Lung (tissue), 12 donors: Measurements from ENCODE around the gene EYS. TPM values are rescaled to one million over a fixed set of nuclear protein-coding genes. Genes with fewer than 3 reads are reported as not detected.

ENCODE experiments used
- ATAC-seq: fragments of 200-7000 bp; cut with Tn5 transposase; one replicate; pipeline ENCODE4 v1.9.1; 2020; ENCODE audit warnings: moderate number of reproducible peaks; ENCODE audit not compliant: insufficient read depth, low FRiP score
- DNase-seq, 3 donors: peaks; one replicate each; pipeline ENCODE4 v3.0.0-alpha.2; 2013 to 2017
- H3K27ac ChIP-seq, 2 donors: one replicate each; pipeline ENCODE4 v1.5.1; 2013; ENCODE audit warnings: mild to moderate bottlenecking in 2 of 2, moderate library complexity in 2 of 2, control low read depth in 1 of 2, inconsistent platforms in 1 of 2, low read depth in 1 of 2, low read length in 1 of 2
- H3K27me3 ChIP-seq, 3 donors: one replicate each; pipeline ENCODE4 v1.5.1; 2013; ENCODE audit warnings: low read length in 2 of 3; ENCODE audit not compliant: control insufficient read depth in 3 of 3, insufficient read depth in 3 of 3
- H3K36me3 ChIP-seq, 4 donors: one replicate each; pipeline ENCODE4 v1.5.1; 2013; ENCODE audit warnings: low read length in 4 of 4, mild to moderate bottlenecking in 1 of 4, moderate library complexity in 1 of 4; ENCODE audit not compliant: control insufficient read depth in 4 of 4, insufficient read depth in 4 of 4
- H3K4me1 ChIP-seq, 5 donors: one replicate each; pipeline ENCODE4 v1.5.1; 2013; ENCODE audit warnings: low read length in 5 of 5, mild to moderate bottlenecking in 2 of 5, moderate library complexity in 1 of 5; ENCODE audit not compliant: control insufficient read depth in 5 of 5, insufficient read depth in 5 of 5
- H3K4me3 ChIP-seq: one replicate; pipeline ENCODE4 v1.5.1; 2013; ENCODE audit warnings: mild to moderate bottlenecking, control low read depth, moderate library complexity
- H3K9ac ChIP-seq, 2 donors: one replicate each; pipeline ENCODE4 v1.5.1; 2013; ENCODE audit warnings: low read length in 2 of 2, control low read depth in 1 of 2; ENCODE audit not compliant: insufficient read depth in 1 of 2
- H3K9me3 ChIP-seq, 4 donors: one replicate each; pipeline ENCODE4 v1.5.1; 2013; ENCODE audit warnings: low read length in 3 of 4, mild to moderate bottlenecking in 1 of 4, moderate library complexity in 1 of 4; ENCODE audit not compliant: control insufficient read depth in 4 of 4, insufficient read depth in 3 of 4
- WGBS, 2 donors: extraction: QIAGEN DNeasy Blood & Tissue Kit; methylation state at CpG; one replicate each; pipeline ENCODE4 v1.1.7; 2013; 5-methylcytosine and 5-hydroxymethylcytosine counted together
- polyA plus RNA-seq, 2 donors: library from polyadenylated mRNA; stranded (reverse); fragments of 200-250 nt; gene quantifications; one replicate each; pipeline ENCODE4 v1.2.1, GENCODE V29; 2013
- total RNA-seq, 2 donors: library from RNA; depleted of rRNA in 1 of 2; stranded (reverse); fragments of >200 nt in 1 of 2; gene quantifications; one replicate each; pipeline ENCODE4 v1.2.1, GENCODE V29; 2014 to 2021
- TF ChIP-seq, protein P1 (sequence below): IDR thresholded peaks from 2 replicates; pipeline ENCODE4 v1.5.1; 2012; ENCODE audit warnings: mild to moderate bottlenecking; ENCODE audit errors: control extremely low read depth, extremely low read depth
- donor health status: control.
- donor health status: control.
- donor health status: Bipolar disorder and iron deficiency.
- donor health status: healthy.
- donor health status: DM: yes; HTN: yes; CAD: no.

EYS gene
- total and polyA plus RNA-seq, 4 donors: 0.06 to 0.34 (median 0.12) TPM

DNA sequence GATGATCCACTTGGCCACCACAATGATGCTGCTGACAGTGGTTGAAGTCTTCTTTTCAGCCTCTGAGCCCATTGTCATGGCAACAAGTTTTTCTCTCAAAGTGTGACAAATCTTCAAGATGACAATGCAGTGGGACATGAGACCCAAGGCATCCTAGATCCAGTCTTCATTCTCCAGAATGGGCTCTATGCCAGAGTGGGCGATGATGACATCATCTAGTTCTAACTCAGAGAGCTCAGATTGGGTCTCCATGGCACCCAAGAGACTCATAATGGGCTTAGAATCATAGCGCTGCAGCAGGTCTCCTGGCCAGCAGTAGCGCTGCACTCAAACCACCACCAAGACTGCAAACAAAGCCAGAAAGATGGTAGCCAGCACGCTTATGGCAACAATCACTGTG is 973.6 kb downstream of the EYS start:
- TF ChIP-seq, protein P1, sequence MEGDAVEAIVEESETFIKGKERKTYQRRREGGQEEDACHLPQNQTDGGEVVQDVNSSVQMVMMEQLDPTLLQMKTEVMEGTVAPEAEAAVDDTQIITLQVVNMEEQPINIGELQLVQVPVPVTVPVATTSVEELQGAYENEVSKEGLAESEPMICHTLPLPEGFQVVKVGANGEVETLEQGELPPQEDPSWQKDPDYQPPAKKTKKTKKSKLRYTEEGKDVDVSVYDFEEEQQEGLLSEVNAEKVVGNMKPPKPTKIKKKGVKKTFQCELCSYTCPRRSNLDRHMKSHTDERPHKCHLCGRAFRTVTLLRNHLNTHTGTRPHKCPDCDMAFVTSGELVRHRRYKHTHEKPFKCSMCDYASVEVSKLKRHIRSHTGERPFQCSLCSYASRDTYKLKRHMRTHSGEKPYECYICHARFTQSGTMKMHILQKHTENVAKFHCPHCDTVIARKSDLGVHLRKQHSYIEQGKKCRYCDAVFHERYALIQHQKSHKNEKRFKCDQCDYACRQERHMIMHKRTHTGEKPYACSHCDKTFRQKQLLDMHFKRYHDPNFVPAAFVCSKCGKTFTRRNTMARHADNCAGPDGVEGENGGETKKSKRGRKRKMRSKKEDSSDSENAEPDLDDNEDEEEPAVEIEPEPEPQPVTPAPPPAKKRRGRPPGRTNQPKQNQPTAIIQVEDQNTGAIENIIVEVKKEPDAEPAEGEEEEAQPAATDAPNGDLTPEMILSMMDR: no peak
- H3K9me3 ChIP-seq: peaks cover 0 to 3% (median 0%) of the 10 kb centered on the region in 4 donors

DNA sequence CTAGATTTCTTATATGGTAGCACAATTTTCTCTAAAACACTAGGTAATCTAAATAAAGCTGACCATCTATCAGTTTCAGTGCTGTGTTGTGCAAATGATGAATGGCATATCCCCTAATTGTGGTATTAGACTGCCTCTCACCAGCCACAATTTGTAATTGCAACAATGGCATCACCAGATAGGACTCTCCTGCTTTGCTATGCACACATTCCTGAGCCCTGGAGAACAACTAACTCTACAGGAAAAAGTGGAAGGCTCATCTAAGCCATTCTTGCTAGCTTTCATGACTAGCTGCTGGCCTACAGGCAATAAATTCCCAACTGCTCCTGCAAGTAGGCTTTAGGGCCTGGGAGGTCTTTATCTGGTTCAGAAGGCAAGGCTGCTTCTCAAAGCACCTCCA is 974.1 kb downstream of the EYS start:
- ATAC-seq (no peak), DNase-seq (no peak)
- H3K9ac ChIP-seq: no peak overlapping the region
- no peaks in the 10 kb centered on the region for H3K4me1 ChIP-seq
- TF ChIP-seq, protein P1: no peak
- no peaks in the 10 kb centered on the region for H3K36me3 ChIP-seq
- H3K9me3 ChIP-seq: peaks cover 0 to 4% (median 0%) of the 10 kb centered on the region in 4 donors
- no peaks in the 10 kb centered on the region for H3K27me3 ChIP-seq
- no peak overlapping the region for H3K4me3 ChIP-seq
- no peak overlapping the region for H3K27ac ChIP-seq

More for the DNA sequence above, 973.6 kb downstream of the EYS start:
- Histone ChIP-seq H3K4me1 (no peaks in the 10 kb centered on the region), H3K36me3 (no peaks in the 10 kb centered on the region), H3K27ac (no peak overlapping the region), H3K27me3 (no peaks in the 10 kb centered on the region), H3K4me3 (no peak overlapping the region), H3K9ac (no peak overlapping the region)
- ATAC-seq (no peak), DNase-seq (no peak)
- 94 to 99% methylated on average over 4 of the region's 4 CpGs for WGBS, 2 donors

DNA sequence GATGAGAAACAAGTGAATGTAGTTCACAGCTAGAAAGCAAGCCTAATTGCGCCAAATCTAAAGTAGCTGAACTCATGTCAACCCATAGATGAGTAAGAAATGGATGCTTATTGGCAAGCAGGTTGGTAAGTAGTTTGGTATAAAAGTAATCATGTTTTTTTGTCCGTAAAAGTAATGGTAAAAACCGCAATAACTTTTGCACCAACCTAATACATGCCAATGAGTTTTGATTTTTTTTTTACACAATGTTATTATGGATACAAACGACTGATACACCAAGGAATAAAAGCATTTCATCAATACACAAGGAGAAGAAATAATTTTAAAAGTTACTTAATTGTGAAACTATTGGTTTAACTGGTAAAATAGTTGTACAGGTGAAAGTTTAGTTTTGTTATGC is 977.5 kb downstream of the EYS start:
- DNase-seq (no peak), ATAC-seq (no peak)
- H3K9me3 ChIP-seq: peaks cover 0 to 5% (median 0%) of the 10 kb centered on the region in 4 donors
- H3K27ac ChIP-seq: no peak overlapping the region
- no peak overlapping the region for H3K4me3 ChIP-seq
- no peaks in the 10 kb centered on the region for H3K27me3 ChIP-seq
- 84 to 86% methylated on average over 4 of the region's 4 CpGs for WGBS, 2 donors
- H3K4me1 ChIP-seq: no peaks in the 10 kb centered on the region
- H3K9ac ChIP-seq: no peak overlapping the region
- TF ChIP-seq, protein P1: no peak
- H3K36me3 ChIP-seq: no peaks in the 10 kb centered on the region

DNA sequence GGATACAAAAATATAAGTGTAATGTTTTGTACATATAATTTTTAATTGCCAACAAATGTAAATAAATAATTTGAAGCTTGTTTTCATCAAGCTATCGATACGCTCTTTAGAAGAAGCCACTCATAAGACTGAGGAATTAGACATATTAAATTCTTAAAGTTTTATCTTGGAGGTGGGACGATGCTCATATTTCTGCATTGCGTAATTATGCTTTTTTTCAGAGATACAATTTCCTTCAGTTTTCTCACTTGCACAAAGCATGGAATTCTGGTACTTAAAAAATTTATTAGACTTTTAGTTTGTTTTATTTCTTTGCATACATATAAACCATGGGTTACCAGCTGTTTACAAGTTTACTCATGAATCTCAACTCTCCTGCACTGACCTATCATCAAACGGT is 980.0 kb downstream of the EYS start:
- no peak overlapping the region for H3K4me3 ChIP-seq
- no peaks in the 10 kb centered on the region for H3K27me3 ChIP-seq
- no peaks in the 10 kb centered on the region for H3K4me1 ChIP-seq
- no peak for DNase-seq
- no peaks in the 10 kb centered on the region for H3K36me3 ChIP-seq
- TF ChIP-seq, protein P1: no peak
- WGBS, 2 donors: 87 to 90% methylated on average over 5 of the region's 5 CpGs
- H3K9ac ChIP-seq: no peak overlapping the region
- no peak overlapping the region for H3K27ac ChIP-seq
- H3K9me3 ChIP-seq: peaks cover 0 to 1% (median 0%) of the 10 kb centered on the region in 4 donors
- no peak for ATAC-seq
